ENCODE results near the gene SIX1.
A peak's percentile ranks its signal among the peaks of the same experiment; 100 is the strongest.

The SIX1 gene

GRCh38 chr14:60648934-60649874 is at the start of gene SIX1:
TSS of gene SIX1 (minus strand) at chr14:60649477. CDS start at chr14:60649189, 288 bp downstream.
- DNase-seq, result peak; percentile 94

DNA sequence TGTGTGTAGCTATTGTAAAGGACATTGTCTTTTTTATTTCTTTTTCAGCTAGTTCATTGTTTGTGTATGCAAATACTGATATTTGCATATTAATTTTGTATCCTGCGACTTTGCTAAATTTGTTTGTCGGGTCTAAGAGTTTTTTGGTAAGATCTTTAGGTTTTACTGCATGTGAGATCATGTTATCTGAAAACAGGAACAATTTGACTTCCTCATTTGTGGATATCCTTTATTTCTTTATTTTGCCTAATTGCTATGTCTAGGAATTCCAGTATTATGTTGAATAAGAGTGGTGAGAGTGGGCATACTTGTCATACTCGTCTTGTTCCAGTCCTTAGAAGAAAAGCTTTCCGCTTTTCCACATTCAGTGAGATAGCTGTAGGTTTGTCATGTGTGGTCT is 46.0 kb upstream of the SIX1 start:
- DNase-seq, result no peak

DNA sequence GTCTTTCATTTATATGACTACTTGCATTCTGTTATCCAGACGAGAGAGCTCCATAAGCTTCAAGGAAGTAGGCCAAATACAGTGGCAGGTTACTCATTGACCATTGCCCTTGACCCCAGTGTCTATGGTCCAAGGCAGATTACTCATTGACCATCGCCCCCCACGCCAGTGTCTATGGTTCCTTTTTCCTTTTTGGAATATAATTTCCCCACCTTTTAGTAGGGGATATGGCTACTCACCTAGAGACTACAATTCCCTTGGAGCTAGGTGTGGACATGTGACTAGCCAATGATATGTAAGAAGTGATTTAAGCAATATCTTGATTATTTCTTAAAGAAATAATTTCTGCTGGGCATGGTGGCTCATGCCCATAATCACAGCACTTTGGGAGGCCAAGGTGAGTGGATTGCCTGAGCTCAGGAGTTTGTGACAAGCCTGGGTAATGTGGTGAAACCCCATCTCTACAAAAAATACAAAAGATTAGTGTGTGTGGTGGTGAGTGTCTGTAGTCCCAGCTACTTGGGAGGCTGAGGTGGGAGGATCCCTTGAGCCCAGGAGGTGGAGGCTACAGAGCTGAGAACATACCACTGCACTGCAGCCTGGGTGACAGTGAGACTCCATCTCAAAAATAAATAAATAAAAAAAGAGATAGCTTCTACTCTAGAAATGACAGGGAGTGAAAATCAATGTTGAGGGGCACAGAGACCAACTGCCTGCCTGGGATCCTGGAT is 42.3 kb upstream of the SIX1 start:
- DNase-seq, result no peak

DNA sequence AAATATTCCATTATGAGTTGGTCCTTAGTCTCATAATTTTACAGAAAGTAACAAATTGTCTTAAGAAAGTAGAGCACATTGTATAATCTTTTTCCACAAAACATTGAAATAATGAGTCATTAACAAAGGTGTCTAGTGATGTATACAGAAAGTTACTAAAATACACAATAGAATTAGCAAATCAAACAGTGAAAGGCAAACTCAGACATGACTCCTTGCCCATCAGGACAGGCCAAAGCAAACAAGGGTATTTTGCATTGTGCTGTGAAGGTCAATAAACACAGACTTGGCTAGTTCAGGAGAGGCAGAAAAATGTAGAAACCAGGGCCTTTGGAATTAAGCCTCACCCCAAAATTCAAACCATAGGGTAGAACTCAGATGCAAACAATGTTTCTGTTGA is 37.6 kb upstream of the SIX1 start:
- no peak for DNase-seq

GRCh38 chr14:60684203-60684602 is 34.9 kb upstream of the SIX1 start:
- no peak for DNase-seq

DNA sequence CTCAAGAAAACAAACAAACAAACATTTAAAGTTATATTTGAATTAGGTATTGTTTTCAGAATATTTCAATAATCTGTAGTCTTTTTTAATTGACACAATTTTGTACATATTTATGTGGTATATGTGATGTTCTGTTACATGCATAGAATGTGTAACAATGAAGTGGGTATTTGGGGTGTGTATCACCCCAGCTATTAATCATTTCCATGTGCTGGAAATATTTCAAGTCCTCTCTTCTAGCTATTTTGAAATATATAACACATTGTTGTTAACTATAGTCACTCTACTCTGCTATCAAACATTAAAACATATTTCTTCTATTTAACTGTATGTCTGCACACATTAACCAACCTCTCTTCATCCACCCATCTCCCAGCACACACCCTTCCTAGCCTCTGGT is 32.0 kb upstream of the SIX1 start:
- DNase-seq, result no peak

DNA sequence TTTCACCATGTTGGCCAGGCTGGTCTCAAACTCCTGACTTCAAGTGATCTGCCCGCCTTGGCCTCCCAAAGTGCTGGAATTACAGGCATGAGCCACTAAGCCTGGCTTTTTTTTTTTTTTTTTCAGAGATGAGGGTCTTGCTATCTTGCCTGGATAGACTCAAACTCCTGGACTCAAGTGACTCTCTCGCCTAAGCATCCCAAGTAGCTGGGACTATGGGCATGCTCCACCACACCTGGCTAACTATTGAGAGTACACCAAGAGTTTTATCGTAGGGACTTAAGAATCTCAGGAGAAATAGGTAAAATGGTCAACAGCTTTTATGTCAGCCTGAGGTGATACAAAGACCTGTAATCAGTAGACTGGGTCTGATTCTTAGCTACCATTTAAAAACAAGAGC is 31.2 kb upstream of the SIX1 start:
- no peak for DNase-seq

DNA sequence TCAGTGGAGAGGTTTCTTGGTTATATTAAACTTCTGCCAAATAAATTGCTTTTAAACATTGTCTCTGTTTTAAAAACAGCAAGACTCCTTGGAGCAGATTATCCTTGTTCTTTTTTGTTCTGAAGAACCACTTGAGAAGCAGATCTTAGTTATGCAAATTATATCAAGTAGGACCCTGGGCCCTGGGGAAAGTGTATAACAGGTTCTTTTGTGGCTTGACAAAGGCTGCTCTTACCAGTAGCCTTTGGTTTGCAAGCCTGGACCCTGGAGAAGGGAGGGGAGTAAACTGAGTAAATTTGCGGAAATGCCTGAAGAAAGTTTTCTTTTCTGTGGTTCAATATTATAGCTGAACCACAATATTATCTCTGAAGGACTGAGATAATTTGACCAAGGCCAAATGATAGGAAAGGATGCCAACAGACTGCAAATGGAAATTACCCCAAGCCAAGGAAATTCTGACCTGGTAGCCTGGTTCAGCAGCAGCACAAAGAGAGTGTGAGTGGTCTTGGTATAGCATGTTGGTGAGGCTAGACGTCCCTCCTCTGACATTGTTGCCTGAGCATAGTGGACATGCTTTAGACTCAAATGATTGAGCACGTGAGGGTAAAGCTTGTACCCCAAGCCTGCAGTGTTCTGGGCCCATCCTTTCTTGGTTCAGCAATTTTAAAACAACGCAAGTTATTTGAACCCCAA is 30.4 kb upstream of the SIX1 start:
- DNase-seq, result no peak

- no peak for DNase-seq
These were observed 28.4 kb upstream of the SIX1 start for GRCh38 chr14:60677701-60678100.

- no peak for DNase-seq
These were observed 21.7 kb upstream of the SIX1 start for GRCh38 chr14:60670989-60671388.

DNA sequence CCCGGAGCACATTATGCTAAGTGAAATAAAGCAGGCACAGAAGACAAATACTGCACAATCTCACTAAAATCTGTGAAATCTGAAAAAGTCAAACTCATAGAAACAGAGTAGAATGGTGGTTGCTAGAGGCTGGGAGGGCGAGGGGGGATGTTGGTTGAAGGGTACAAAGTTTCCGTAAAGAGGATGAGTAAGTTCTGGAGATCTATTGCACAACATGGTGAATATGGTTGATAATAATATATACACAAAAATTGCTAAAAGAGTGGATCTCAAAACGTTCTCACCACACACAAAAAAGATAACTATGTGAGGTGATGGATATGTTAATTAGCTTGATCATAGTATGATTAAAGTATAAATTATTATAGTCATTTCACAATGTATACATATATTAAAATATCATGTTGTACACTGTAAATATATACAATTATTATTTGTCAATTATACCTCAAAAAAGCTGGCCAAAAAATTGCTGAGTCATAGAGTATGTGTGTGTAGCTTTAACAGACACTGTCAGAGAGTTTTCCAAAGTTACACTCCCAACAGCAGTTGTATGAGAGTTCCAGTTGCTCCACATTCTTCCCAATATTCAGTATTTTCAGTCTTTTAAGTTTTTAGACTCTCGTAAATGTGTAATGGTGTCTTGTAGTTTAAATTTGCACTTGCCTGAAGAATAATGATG is 19.3 kb upstream of the SIX1 start:
- no peak for DNase-seq

- DNase-seq, result no peak
These were observed 15.9 kb upstream of the SIX1 start for GRCh38 chr14:60665177-60665550.

DNA sequence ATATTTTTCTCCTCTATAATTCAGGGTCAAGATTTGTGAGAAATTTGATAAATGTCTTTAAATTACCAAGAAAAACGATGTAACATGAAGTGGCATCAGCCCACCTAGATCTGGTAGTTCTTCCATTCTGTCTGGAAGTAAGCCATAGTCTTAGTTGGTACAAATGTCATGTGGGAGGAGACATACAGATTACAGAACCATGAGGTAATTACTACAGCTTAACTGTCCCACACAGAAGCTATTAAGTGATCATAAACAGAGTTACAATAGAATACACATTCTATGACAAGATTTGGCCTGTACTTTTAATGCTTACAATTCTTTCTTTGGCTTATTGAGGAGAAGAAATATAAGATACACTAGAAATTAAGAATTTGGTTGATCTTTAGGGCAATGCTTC is 13.7 kb upstream of the SIX1 start:
- no peak for DNase-seq

DNA sequence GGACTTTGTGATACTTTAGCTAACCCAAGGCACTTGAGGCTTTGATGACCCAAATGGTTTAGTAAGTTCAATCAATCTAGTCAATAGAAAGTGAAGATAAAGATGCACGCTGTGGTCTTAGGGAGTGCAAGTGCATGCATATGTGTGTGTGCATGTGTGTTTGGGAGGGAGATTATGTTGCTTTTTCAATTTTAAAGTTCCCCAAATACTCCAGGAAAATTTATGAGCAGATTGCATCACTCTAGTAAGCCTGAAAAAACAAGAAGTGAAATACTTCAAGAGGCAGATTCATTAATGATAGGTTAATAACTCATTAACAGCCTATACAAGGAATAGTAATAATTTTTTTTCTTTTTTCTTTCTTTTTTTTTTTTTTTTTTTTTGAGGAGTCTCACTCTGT is 12.4 kb upstream of the SIX1 start:
- DNase-seq, result no peak

DNA sequence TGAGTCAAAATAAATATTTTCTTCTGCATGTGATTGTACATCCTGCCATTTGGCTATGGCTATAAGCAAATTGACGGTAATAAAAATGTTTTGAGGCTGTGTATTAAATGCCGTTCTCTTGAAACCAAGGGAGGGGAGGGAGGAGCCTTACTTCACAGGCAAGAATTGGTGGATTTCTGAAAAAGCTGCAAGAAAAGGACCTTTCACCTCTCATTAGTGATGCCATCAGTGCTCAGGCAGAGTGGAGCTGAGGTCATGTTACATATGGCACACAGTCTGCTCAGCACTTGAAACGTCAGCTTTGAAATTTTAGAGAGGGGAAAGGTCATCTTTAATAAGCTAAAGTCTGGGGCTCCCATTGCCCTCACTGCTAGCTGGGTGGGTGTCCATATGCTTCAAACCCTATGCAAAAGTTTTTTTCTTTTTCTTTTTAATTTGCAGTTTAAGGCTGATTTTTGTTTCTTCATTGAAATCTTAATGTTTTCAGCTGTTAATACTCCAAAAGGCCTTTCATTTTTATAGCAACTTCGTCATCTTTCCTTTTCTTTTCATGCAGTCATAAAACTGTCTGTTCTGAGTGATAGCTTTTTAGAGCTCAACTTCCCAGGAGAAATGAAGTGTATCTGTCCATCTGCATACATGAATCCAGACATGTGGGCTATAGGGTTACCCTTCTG is 9.8 kb upstream of the SIX1 start:
- no peak for DNase-seq

GRCh38 chr14:60658211-60658690 is 9.0 kb upstream of the SIX1 start:
- no peak for DNase-seq

- peak; percentile 47 for DNase-seq
These were observed 8.4 kb upstream of the SIX1 start for GRCh38 chr14:60657456-60658210.

DNA sequence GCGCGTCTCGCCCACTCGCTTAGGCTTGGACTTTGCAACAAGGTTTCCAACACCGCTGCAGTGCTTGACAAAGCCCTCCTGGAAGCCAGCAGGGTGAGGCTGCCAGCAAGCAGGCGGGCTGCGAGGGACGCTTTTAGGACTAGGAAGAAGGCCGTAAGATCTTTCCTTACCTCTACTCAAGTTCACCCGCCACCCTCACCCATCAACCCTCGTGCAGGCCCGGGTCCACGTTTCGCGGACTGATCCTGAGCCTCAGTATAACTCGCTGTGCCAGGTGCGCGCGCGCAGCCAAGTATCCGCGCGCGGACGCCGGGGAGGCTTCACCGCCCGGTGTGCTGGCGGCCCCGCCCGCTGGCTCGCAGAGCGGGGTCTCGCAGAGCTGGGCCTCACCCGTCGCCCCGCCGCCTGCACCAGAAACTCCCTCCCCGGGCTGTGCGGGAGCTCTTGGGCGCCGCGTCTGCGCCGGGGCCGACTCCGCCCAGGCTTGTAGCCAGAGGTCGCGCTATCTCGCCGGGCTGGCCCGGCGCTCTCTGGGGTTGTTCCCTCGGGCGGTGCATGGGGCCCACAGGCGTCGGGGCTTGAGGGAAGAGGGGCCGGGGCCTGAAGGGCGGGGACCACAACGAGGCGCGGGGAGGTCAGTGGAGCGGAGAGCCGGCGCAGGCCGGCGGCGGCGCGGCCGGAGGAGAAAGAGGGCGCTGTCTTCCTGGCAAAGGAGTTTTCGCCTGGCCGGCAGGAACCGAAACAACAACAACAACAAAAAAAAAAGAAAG is 7.6 kb upstream of the SIX1 start:
- peak; percentile 73 for DNase-seq

- no peak for DNase-seq
These were observed 6.8 kb upstream of the SIX1 start for GRCh38 chr14:60655898-60656685.
